Activated CD8-positive, alpha-beta memory T cell treated with anti-CD3 and anti-CD28 coated beads, Interleukin-2, amount 50 U/mL, for 1 hour (primary cell): Measurements from ENCODE around the gene CHI3L2.

Experiments
- DNase-seq: peaks from one replicate; pipeline ENCODE4 v3.0.0-alpha.2; 2020; ENCODE audit errors: extremely low read depth

CHI3L2 gene

GRCh38 chr1:111227434-111227833 is at the start of gene CHI3L2:
TSS of gene CHI3L2 (plus strand) at chr1:111227713. CDS start at chr1:111227730, 17 bp downstream.
- DNase-seq: no peak

- no peak for DNase-seq
Measured at GRCh38 chr1:111179968-111180533, 47.5 kb upstream of the CHI3L2 start.

GRCh38 chr1:111182052-111182451 is 45.5 kb upstream of the CHI3L2 start:
- DNase-seq: no peak

- DNase-seq: no peak
Measured at GRCh38 chr1:111183308-111184069, 44.0 kb upstream of the CHI3L2 start.

GRCh38 chr1:111184663-111185062 is 42.9 kb upstream of the CHI3L2 start:
- no peak for DNase-seq

GRCh38 chr1:111190931-111191451 is 36.5 kb upstream of the CHI3L2 start:
- DNase-seq: no peak

GRCh38 chr1:111191496-111191895 is 36.0 kb upstream of the CHI3L2 start:
- DNase-seq: no peak

GRCh38 chr1:111192074-111192473 is 35.4 kb upstream of the CHI3L2 start:
- DNase-seq: no peak

- DNase-seq: no peak
Measured at GRCh38 chr1:111192658-111193519, 34.6 kb upstream of the CHI3L2 start.

- no peak for DNase-seq
Measured at GRCh38 chr1:111193712-111194480, 33.6 kb upstream of the CHI3L2 start.

GRCh38 chr1:111195002-111195684 is 32.4 kb upstream of the CHI3L2 start:
- DNase-seq: no peak

- DNase-seq: no peak
Measured at GRCh38 chr1:111196213-111196612, 31.3 kb upstream of the CHI3L2 start.

- DNase-seq: peak; percentile 39
Measured at GRCh38 chr1:111197598-111198284, 29.8 kb upstream of the CHI3L2 start.

- DNase-seq: no peak
Measured at GRCh38 chr1:111198836-111199235, 28.7 kb upstream of the CHI3L2 start.

GRCh38 chr1:111199329-111199728 is 28.2 kb upstream of the CHI3L2 start:
- no peak for DNase-seq

- no peak for DNase-seq
Measured at GRCh38 chr1:111199881-111200801, 27.4 kb upstream of the CHI3L2 start, which contains the start of gene DENND2D. TSS of gene DENND2D (minus strand) at chr1:111200646. CDS start at chr1:111200459, 187 bp downstream.

- DNase-seq: no peak
Measured at GRCh38 chr1:111200802-111201161, 26.7 kb upstream of the CHI3L2 start.

GRCh38 chr1:111201275-111202090 is 26.0 kb upstream of the CHI3L2 start:
- DNase-seq: no peak
